HCT116 (cell line): ENCODE data around the gene NDUFS8. TPM values are rescaled to one million over a fixed set of nuclear protein-coding genes. Genes with fewer than 3 reads are reported as not detected.
A peak's percentile ranks its signal among the peaks of the same experiment; 100 is the strongest.
"Not testable (repeated sequence)": the region's sequence is repeated elsewhere in the genome, so short reads cannot be mapped to it uniquely, and the experiment has no call there.

Experiments used
- ATAC-seq: fragments of 200-7000 bp; cut with Tn5 transposase; 2 replicates; pipeline ENCODE4 v1.9.1; 2020; ENCODE audit warnings: mild to moderate bottlenecking, moderate library complexity
- BruUV-seq: library from RNA; stranded (reverse); fragments of 400-500 nt; replicated peaks from 2 replicates; lab custom pipeline; 2021; lab: Mats Ljungman, UMichigan
- CTCF ChIA-PET: fragments of 300-600 bp; sonication (Branson Sonifier 250); formaldehyde crosslinking; loops from one replicate; lab custom pipeline; 2021; ENCODE audit warnings: antibody characterized with exemption; lab: Charles Lee
- POLR2A ChIA-PET: fragments of 300-600, 350-600 bp; sonication (Branson Sonifier 250); formaldehyde crosslinking; loops from one replicate; lab custom pipeline; 2021; ENCODE audit warnings: antibody characterized with exemption; lab: Charles Lee
- RAD21 ChIA-PET, 2 experiments: fragments of 300-600 bp; sonication (Branson Sonifier 250); formaldehyde crosslinking; loops; one replicate each; lab custom pipeline; 2023; ENCODE audit warnings: low total read pairs in 2 of 2; ENCODE audit not compliant: uncharacterized antibody in 2 of 2, unreplicated experiment in 2 of 2, low non-redundant PET in 1 of 2; lab: Charles Lee
- DNase-seq: peaks from one replicate; pipeline ENCODE4 v3.0.0-alpha.2; 2010; ENCODE audit warnings: low read depth, low spot score
- H2AFZ ChIP-seq: fragments of 200-600 bp; shearing (Covaris generic), sonication (generic); 2 replicates; pipeline ENCODE4 v1.6.1; 2017; ENCODE audit warnings: low read depth, mixed run types, mixed read lengths, antibody characterized with exemption, low read length; ENCODE audit not compliant: poor library complexity, severe bottlenecking
- H3K27ac ChIP-seq: 2 replicates; pipeline ENCODE4 v1.5.1; 2012; ENCODE audit warnings: low read depth, low read length
- H3K27me3 ChIP-seq: fragments of 200-600 bp; sonication (generic); 2 replicates; pipeline ENCODE4 v1.6.1; 2016; ENCODE audit warnings: mixed run types, low read length, mixed read lengths; ENCODE audit not compliant: insufficient read depth
- H3K36me3 ChIP-seq, 2 experiments: fragments of 200-500 bp in 1 of 2; fragments of 200-600 bp in 1 of 2; sonication (Bioruptor generic) in 1 of 2; sonication (generic) in 1 of 2; 2 replicates each; pipeline versions ENCODE4 v1.5.1 to v1.6.1; 2014 to 2016; ENCODE audit warnings: low read length in 2 of 2, inconsistent platforms in 1 of 2, mixed read lengths in 1 of 2, mixed run types in 1 of 2; ENCODE audit not compliant: insufficient read depth in 2 of 2, control insufficient read depth in 1 of 2
- H3K4me1 ChIP-seq, 2 experiments: fragments of 200-600 bp in 1 of 2; sonication (generic) in 1 of 2; 2 replicates each; pipeline versions ENCODE4 v1.5.1 to v1.6.1; 2012 to 2017; ENCODE audit warnings: low read length in 2 of 2, inconsistent platforms in 1 of 2, mild to moderate bottlenecking in 1 of 2, mixed read lengths in 1 of 2, mixed run types in 1 of 2, moderate library complexity in 1 of 2; ENCODE audit not compliant: insufficient read depth in 2 of 2, control insufficient read depth in 1 of 2
- H3K4me2 ChIP-seq: fragments of 200-600 bp; sonication (generic); 2 replicates; pipeline ENCODE4 v1.6.1; 2017; ENCODE audit warnings: mixed run types, low read length, mixed read lengths
- H3K4me3 ChIP-seq, 2 experiments: fragments of 200-600 bp in 1 of 2; sonication (generic) in 1 of 2; replicated peaks in 1 of 2; 2 replicates each; pipeline ENCODE4 v1.5.1; 2011 to 2016; ENCODE audit warnings: low read length in 2 of 2, control low read depth in 1 of 2, low read depth in 1 of 2, mild to moderate bottlenecking in 1 of 2, mixed read lengths in 1 of 2, mixed run types in 1 of 2
- H3K79me2 ChIP-seq: fragments of 200-600 bp; sonication (generic); 2 replicates; pipeline ENCODE4 v1.6.1; 2017; ENCODE audit warnings: mild to moderate bottlenecking, mixed run types, low read length, moderate library complexity, mixed read lengths; ENCODE audit not compliant: insufficient read depth
- H3K9ac ChIP-seq: fragments of 200-600 bp; sonication (generic); 2 replicates; pipeline ENCODE4 v1.6.1; 2016; ENCODE audit warnings: low read length, mixed read lengths
- H3K9me2 ChIP-seq: fragments of 200-600 bp; sonication (generic), shearing (Covaris generic); 2 replicates; pipeline ENCODE4 v1.6.1; 2017; ENCODE audit warnings: mixed run types, mild to moderate bottlenecking, moderate library complexity; ENCODE audit not compliant: insufficient read depth
- H3K9me3 ChIP-seq, 2 experiments: fragments of 200-500 bp in 1 of 2; fragments of 200-600 bp in 1 of 2; sonication (Bioruptor generic) in 1 of 2; sonication (generic) in 1 of 2; 2 replicates each; pipeline ENCODE4 v1.6.1; 2014 to 2017; ENCODE audit warnings: low read length in 2 of 2, mixed read lengths in 2 of 2, inconsistent platforms in 1 of 2, low read depth in 1 of 2, mild to moderate bottlenecking in 1 of 2, mixed run types in 1 of 2, moderate library complexity in 1 of 2; ENCODE audit not compliant: control insufficient read depth in 1 of 2, insufficient read depth in 1 of 2
- H4K20me1 ChIP-seq: fragments of 200-600 bp; sonication (generic), shearing (Covaris generic); 2 replicates; pipeline ENCODE4 v1.6.1; 2017; ENCODE audit warnings: mixed run types, mild to moderate bottlenecking, moderate library complexity; ENCODE audit not compliant: insufficient read depth
- CEBPB ChIP-seq: IDR thresholded peaks from 2 replicates; pipeline ENCODE4 v1.6.1; 2012; ENCODE audit warnings: low read depth
- POLR2AphosphoS5 ChIP-seq: IDR thresholded peaks from 2 replicates; pipeline ENCODE4 v1.6.1; 2011; ENCODE audit warnings: mild to moderate bottlenecking, low read depth, low read length, moderate library complexity
- SRF ChIP-seq: IDR thresholded peaks from 2 replicates; pipeline ENCODE4 v1.6.1; 2012; ENCODE audit warnings: low read depth
- TCF7L2 ChIP-seq: IDR thresholded peaks from 2 replicates; pipeline ENCODE4 v1.7.0; 2011; ENCODE audit warnings: borderline replicate concordance, inconsistent platforms; ENCODE audit not compliant: insufficient read depth, insufficient read length; ENCODE audit errors: extremely low read depth
- intact Hi-C: fragments of 100-400 bp; cut with micrococcal nuclease; formaldehyde crosslinking; loops from 2 replicates; pipeline ENCODE4 v1.10.0; 2022
- total RNA-seq: library from RNA; stranded (reverse); gene quantifications from one replicate; pipeline ENCODE4 v1.2.1, GENCODE V29; 2021; ENCODE audit not compliant: unreplicated experiment
- TF ChIP-seq, protein P1 (sequence below), 3 experiments: fragments of 200-600 bp in 1 of 3; sonication (generic) in 1 of 3; IDR thresholded peaks in 2 of 3; conservative IDR thresholded peaks in 1 of 3; 2 replicates each; pipeline ENCODE4 v1.5.1; 2012 to 2017; ENCODE audit warnings: low read depth in 2 of 3, low read length in 2 of 3, antibody characterized with exemption in 1 of 3, borderline replicate concordance in 1 of 3, control low read depth in 1 of 3, mild to moderate bottlenecking in 1 of 3, mixed read lengths in 1 of 3, mixed run types in 1 of 3, moderate library complexity in 1 of 3; ENCODE audit not compliant: insufficient read depth in 1 of 3

Gene NDUFS8
- total RNA-seq, 1 experiment from 2014 or later, result 189 TPM

DNA sequence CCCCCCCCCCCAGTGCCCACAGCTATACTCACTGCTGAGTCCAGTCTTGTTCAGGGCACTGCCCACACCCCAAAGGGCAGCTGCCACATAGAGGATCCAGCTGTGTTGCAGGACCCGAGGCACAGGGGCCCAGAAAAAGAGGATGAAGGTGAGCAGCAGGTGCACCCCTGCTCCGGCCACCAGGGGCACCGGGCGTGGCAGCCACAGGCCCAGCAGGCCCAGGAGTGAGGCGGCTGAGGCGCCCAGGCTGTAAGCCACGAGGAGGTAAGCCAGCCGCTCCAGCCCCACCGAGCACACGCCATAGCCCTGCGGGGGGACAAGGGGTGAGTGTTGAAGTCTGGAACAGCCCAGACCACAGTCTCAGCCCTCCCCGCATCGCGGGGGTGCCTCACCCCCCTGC is 34.9 kb upstream of the NDUFS8 start:
- POLR2A ChIA-PET, result not testable (repeated sequence)

GRCh38 chr11:67996051-67996450 is 34.4 kb upstream of the NDUFS8 start:
- peak overlapping the region; percentile 89 for H3K4me2 ChIP-seq

More for the DNA sequence above, 34.9 kb upstream of the NDUFS8 start:
- H3K9me2 ChIP-seq, H3K27me3 ChIP-seq, H3K36me3 ChIP-seq, H3K9ac ChIP-seq, H3K9me3 ChIP-seq, H3K27ac ChIP-seq, H3K4me3 ChIP-seq, H3K4me2 ChIP-seq, H4K20me1 ChIP-seq, H2AFZ ChIP-seq, DNase-seq, RAD21 ChIA-PET, H3K79me2 ChIP-seq, ATAC-seq, CTCF ChIA-PET, BruUV-seq: not testable (repeated sequence)
- H3K4me1 ChIP-seq, result peaks cover 13 to 29% of the 10 kb centered on the region in 2 experiments; a peak in 3 of 4 replicates
- TF ChIP-seq, protein P1, sequence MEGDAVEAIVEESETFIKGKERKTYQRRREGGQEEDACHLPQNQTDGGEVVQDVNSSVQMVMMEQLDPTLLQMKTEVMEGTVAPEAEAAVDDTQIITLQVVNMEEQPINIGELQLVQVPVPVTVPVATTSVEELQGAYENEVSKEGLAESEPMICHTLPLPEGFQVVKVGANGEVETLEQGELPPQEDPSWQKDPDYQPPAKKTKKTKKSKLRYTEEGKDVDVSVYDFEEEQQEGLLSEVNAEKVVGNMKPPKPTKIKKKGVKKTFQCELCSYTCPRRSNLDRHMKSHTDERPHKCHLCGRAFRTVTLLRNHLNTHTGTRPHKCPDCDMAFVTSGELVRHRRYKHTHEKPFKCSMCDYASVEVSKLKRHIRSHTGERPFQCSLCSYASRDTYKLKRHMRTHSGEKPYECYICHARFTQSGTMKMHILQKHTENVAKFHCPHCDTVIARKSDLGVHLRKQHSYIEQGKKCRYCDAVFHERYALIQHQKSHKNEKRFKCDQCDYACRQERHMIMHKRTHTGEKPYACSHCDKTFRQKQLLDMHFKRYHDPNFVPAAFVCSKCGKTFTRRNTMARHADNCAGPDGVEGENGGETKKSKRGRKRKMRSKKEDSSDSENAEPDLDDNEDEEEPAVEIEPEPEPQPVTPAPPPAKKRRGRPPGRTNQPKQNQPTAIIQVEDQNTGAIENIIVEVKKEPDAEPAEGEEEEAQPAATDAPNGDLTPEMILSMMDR (IDR thresholded peaks at IDR 0.05 in 2 of 3, conservative IDR thresholded peaks at IDR 0.05 in 1 of 3; ENCODE audit: borderline replicate concordance in 1 of 3, insufficient read depth in 1 of 3, low read depth in 2 of 3, low read length in 2 of 3), result 0 out of 6 replicates have a peak, but pooled peaks of 1 of the 3 experiments have one; percentile 13
- intact Hi-C loops, result loop anchor here (10.0 kb wide), 1 partner anchor 141 kb away; no protein-coding TSS in a partner anchor

More at GRCh38 chr11:67996051-67996450, 34.4 kb upstream of the NDUFS8 start:
- Histone ChIP-seq H3K4me1 (peaks cover 13 to 25% of the 10 kb centered on the region in 2 experiments; a peak in 3 of 4 replicates), H3K27me3 (no peaks in the 10 kb centered on the region), H3K9ac (0 out of 2 replicates have a peak overlapping the region, but pooled peaks have one; percentile 49), H4K20me1 (no peaks in the 10 kb centered on the region), H3K9me3 (no peaks in the 10 kb centered on the region), H3K9me2 (no peaks in the 10 kb centered on the region), H3K79me2 (no peaks in the 10 kb centered on the region), H3K4me3 (no peak overlapping the region), H3K36me3 (no peaks in the 10 kb centered on the region), H2AFZ (no peak overlapping the region), H3K27ac (peak overlapping the region; percentile 8; the same call in 1 of the 2 replicates)
- ChIA-PET RAD21 (no interaction called here), CTCF (interaction anchor here (0.7 to 1.4 kb wide), 2 partner anchors 15 to 40 kb away, joined by 3 to 10 read pairs; no protein-coding TSS in a partner anchor), POLR2A (interaction anchor here (1.4 kb wide), 1 partner anchor 14 kb away, joined by 9 read pairs; the partner anchor contains the start of gene ALDH3B1)
- BruUV-seq, result no TSS peak
- intact Hi-C loops, result loop anchor here (10.0 kb wide), 1 partner anchor 141 kb away; no protein-coding TSS in a partner anchor
- TF ChIP-seq CEBPB (no peak), TCF7L2 (no peak), POLR2AphosphoS5 (no peak), SRF (no peak)
- ATAC-seq, result no peak
- no peak for DNase-seq
